HFFc6 (cell line): ENCODE data around the gene PKD2L2. TPM values are rescaled to one million over a fixed set of nuclear protein-coding genes. Genes with fewer than 3 reads are reported as not detected.
A peak's percentile ranks its signal among the peaks of the same experiment; 100 is the strongest.
"Not testable (repeated sequence)": the region's sequence is repeated elsewhere in the genome, so short reads cannot be mapped to it uniquely, and the experiment has no call there.

Experiments
- DNase-seq: peaks from one replicate; pipeline ENCODE4 v3.0.0-alpha.2; 2018
- H3K27ac Mint-ChIP-seq: 2 replicates; pipeline ENCODE4 v1.8.0; 2020; ENCODE audit warnings: mild to moderate bottlenecking, mixed read lengths
- H3K27me3 Mint-ChIP-seq: 2 replicates; pipeline ENCODE4 v1.8.0; 2021; ENCODE audit warnings: mild to moderate bottlenecking, moderate library complexity, mixed read lengths; ENCODE audit not compliant: insufficient read depth
- H3K36me3 Mint-ChIP-seq: 2 replicates; pipeline ENCODE4 v1.8.0; 2021; ENCODE audit warnings: low read depth, mixed read lengths
- H3K4me1 Mint-ChIP-seq: 2 replicates; pipeline ENCODE4 v1.8.0; 2020; ENCODE audit warnings: low read depth, mixed read lengths
- H3K4me3 Mint-ChIP-seq: 2 replicates; pipeline ENCODE4 v1.8.0; 2020; ENCODE audit warnings: mild to moderate bottlenecking, moderate library complexity, mixed read lengths
- H3K9me3 Mint-ChIP-seq: 2 replicates; pipeline ENCODE4 v1.8.0; 2020; ENCODE audit warnings: mild to moderate bottlenecking, mixed read lengths
- total RNA-seq, 6 experiments: library from RNA; stranded (reverse); fragmentation: NEBNext Ultra II Directional; extraction: Animal tissue kit (Norgen Biotek cat#: 25700); gene quantifications; 2 replicates in 1 of 6; 3 replicates in 5 of 6; pipeline ENCODE4 v1.2.3, GENCODE V29; 2021
- TF ChIP-seq, protein P1 (sequence below): fragments of 200-600 bp; sonication (generic); IDR thresholded peaks from 2 replicates; pipeline ENCODE4 v1.5.0; 2021; ENCODE audit warnings: antibody characterized with exemption, mild to moderate bottlenecking

Gene PKD2L2
- total RNA-seq, 6 experiments from 2014 or later = not detected

DNA sequence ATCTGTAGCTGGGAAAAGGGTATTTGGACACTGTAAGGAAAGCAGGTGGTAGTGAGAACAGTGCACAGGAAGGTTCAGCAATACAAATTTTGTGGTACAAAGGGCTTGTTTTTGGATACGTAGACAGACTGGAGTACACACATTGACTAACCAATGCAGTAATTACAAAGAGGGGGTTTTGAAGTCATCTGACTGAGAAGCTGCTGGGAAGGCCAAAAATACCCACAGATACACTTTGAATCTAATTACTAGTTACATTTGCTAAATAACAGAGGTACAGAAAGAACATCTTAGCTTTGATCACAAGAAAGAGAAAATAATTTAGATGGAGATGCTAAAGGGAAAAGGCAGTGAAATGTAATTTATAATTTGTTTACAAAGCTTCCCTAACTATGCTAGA, 45.9 kb downstream of the PKD2L2 start:
- Mint-ChIP-seq H3K27me3 (no peaks in the 10 kb centered on the region), H3K9me3 (no peaks in the 10 kb centered on the region), H3K36me3 (peaks cover 17% of the 10 kb centered on the region), H3K4me1 (peaks cover 10% of the 10 kb centered on the region; the same call in 1 of the 2 replicates), H3K27ac (no peak overlapping the region), H3K4me3 (no peak overlapping the region)
- TF ChIP-seq, protein P1, sequence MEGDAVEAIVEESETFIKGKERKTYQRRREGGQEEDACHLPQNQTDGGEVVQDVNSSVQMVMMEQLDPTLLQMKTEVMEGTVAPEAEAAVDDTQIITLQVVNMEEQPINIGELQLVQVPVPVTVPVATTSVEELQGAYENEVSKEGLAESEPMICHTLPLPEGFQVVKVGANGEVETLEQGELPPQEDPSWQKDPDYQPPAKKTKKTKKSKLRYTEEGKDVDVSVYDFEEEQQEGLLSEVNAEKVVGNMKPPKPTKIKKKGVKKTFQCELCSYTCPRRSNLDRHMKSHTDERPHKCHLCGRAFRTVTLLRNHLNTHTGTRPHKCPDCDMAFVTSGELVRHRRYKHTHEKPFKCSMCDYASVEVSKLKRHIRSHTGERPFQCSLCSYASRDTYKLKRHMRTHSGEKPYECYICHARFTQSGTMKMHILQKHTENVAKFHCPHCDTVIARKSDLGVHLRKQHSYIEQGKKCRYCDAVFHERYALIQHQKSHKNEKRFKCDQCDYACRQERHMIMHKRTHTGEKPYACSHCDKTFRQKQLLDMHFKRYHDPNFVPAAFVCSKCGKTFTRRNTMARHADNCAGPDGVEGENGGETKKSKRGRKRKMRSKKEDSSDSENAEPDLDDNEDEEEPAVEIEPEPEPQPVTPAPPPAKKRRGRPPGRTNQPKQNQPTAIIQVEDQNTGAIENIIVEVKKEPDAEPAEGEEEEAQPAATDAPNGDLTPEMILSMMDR = no peak
- no peak for DNase-seq

DNA sequence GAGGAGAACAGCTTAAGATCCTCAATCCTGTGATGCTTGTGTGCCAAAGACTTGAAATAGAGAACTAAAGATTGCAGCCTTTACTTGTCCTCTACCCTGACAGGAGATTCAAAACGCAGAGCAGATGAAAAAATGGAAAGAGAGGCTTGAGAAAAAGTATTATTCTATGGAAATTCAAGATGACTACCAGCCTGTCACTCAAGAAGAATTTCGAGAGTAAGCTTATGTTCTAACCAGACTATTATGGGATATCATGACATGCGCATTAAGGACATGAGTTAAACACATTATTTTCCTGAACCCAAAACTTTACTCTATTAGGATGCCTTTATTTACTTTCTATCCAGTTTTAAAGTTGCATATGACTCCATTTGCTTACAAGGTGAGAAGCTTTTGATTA, 46.4 kb downstream of the PKD2L2 start:
- Mint-ChIP-seq H3K27ac (no peak overlapping the region), H3K9me3 (no peaks in the 10 kb centered on the region), H3K4me1 (peaks cover 10% of the 10 kb centered on the region; the same call in 1 of the 2 replicates), H3K27me3 (no peaks in the 10 kb centered on the region), H3K4me3 (no peak overlapping the region), H3K36me3 (peaks cover 17% of the 10 kb centered on the region)
- DNase-seq = no peak
- TF ChIP-seq, protein P1 = no peak

DNA sequence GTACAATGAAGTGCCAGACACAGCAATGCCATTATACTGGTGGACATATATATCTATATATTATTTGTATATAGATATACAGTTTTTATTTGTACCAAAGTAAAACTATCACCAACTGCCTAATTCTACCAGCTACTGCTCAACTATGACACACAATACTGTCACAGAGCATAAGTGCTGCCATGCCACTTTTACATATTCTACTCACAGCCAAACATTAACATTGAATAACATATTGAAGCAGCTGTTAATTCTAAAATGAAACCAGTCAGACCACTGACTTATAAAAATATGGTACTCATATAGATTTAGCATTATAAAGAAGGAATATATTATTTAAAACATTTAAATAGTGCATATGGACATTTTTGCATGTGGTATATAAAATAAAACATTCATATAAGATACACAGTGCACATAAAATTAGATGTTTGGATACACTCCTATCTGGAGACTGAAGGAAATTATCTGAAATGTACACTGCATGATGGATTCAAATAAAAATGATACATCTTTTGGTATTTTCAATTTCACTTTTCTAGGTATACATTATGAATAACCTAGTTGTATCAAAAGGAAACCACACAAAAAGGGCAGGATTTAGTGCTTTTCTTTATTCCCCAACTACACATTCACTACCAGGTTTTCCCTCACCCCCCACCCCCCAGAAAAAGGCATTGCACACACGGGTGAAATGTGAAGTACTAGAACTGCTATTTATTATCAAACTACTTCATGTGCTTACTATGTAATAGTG, 48.9 kb downstream of the PKD2L2 start:
- Mint-ChIP-seq H3K4me3 (no peak overlapping the region), H3K4me1 (peaks cover 8% of the 10 kb centered on the region; the same call in 1 of the 2 replicates), H3K27me3 (no peaks in the 10 kb centered on the region), H3K27ac (no peak overlapping the region), H3K36me3 (peaks cover 30% of the 10 kb centered on the region), H3K9me3 (no peaks in the 10 kb centered on the region)
- no peak for DNase-seq
- TF ChIP-seq, protein P1 = no peak

DNA sequence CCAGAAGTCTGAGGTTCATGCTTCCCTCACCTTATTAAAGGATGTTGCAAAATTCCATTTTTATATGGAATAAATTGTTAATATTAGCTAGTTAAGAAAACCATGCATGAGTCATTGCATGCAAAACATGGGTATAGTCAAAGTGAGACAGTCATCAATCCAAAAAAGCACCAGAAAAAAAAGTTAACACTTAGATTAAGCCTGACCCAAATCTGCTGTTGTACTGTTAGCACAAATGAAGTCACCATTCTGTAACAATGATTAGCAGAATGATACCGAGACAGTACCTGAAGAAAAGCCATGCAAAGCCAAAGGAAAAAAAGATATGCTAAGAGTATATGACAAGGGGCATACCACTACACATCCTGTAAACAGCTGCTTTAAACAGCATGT, 49.5 kb downstream of the PKD2L2 start:
- Mint-ChIP-seq H3K27me3 (no peaks in the 10 kb centered on the region), H3K27ac (peak overlapping the region; percentile 45; the same call in 1 of the 2 replicates), H3K4me3 (no peak overlapping the region), H3K36me3 (peaks cover 30% of the 10 kb centered on the region), H3K9me3 (no peaks in the 10 kb centered on the region), H3K4me1 (peaks cover 3% of the 10 kb centered on the region; the same call in 1 of the 2 replicates)
- TF ChIP-seq, protein P1 = no peak
- no peak for DNase-seq

DNA sequence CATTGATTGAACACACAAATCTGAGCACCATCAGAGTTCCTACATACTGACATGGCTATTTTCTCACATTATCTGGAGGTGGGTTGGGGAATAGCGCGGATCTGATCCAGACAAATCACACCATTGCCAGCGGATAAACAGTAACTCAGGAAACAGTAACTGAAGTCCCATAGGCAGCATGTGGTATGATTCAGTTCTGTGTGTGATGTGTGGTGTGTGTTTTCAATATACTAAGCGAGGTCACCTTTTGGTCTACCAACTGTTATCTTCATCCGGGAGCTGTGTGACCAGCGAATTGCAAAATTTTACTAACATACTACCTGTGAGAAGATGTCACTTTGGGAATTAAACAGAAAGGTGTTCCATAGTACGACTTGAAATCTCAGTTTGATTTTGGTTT, 50.1 kb downstream of the PKD2L2 start:
- Mint-ChIP-seq H3K27ac (no peak overlapping the region), H3K4me1 (no peaks in the 10 kb centered on the region), H3K27me3 (no peaks in the 10 kb centered on the region), H3K9me3 (no peaks in the 10 kb centered on the region), H3K36me3 (peaks cover 35% of the 10 kb centered on the region), H3K4me3 (no peak overlapping the region)
- TF ChIP-seq, protein P1 = no peak
- no peak for DNase-seq

DNA sequence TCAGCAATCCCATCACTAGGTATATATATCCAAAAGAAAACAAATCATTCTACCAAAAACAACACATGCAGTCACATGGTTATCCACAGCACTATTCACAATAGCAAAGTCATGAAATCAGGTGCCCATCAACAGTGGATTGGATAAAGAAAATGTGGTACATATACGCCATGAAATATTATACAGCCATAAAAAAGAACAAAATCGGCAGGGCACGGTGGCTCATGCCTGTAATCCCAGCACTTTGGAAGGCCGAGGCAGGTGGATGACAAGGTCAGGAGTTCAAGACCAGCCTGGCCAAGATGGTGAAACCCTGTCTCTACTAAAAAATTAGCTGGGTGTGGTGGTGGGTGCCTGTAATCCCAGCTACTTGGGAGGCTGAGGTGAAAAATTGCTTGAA, 55.0 kb downstream of the PKD2L2 start:
- H3K27ac Mint-ChIP-seq, H3K4me3 Mint-ChIP-seq, DNase-seq, H3K27me3 Mint-ChIP-seq, H3K9me3 Mint-ChIP-seq, H3K4me1 Mint-ChIP-seq: not testable (repeated sequence)
- H3K36me3 Mint-ChIP-seq = peaks cover 47% of the 10 kb centered on the region
